ENCODE results near the gene BMPR1B.

BMPR1B gene

GRCh38 chr4:94757192-94758140 lies at the start of gene BMPR1B:
Gene BMPR1B, plus strand, starts transcription at chr4:94757955. Its CDS starts 346,470 bp downstream, at chr4:95104425.
- DNase-seq, result peak; percentile 4

- no peak for DNase-seq
Observed at GRCh38 chr4:94711635-94712034, 46.1 kb upstream of the BMPR1B start.

GRCh38 chr4:94714365-94715160 lies 43.2 kb upstream of the BMPR1B start:
- no peak for DNase-seq

- no peak for DNase-seq
Observed at GRCh38 chr4:94715726-94716125, 42.0 kb upstream of the BMPR1B start.

- no peak for DNase-seq
Observed at GRCh38 chr4:94721310-94721709, 36.4 kb upstream of the BMPR1B start.

GRCh38 chr4:94722270-94722669 lies 35.5 kb upstream of the BMPR1B start:
- DNase-seq, result no peak

- DNase-seq, result no peak
Observed at GRCh38 chr4:94722748-94723147, 35.0 kb upstream of the BMPR1B start.

GRCh38 chr4:94724016-94724790 lies 33.6 kb upstream of the BMPR1B start:
- no peak for DNase-seq

GRCh38 chr4:94726524-94727123 lies 31.1 kb upstream of the BMPR1B start:
- no peak for DNase-seq

- DNase-seq, result no peak
Observed at GRCh38 chr4:94728056-94728766, 29.5 kb upstream of the BMPR1B start.

GRCh38 chr4:94732358-94732698 lies 25.4 kb upstream of the BMPR1B start:
- no peak for DNase-seq

- DNase-seq, result no peak
Observed at GRCh38 chr4:94739741-94740140, 18.0 kb upstream of the BMPR1B start.

- no peak for DNase-seq
Observed at GRCh38 chr4:94741304-94741703, 16.5 kb upstream of the BMPR1B start.

- DNase-seq, result no peak
Observed at GRCh38 chr4:94743838-94744237, 13.9 kb upstream of the BMPR1B start.

GRCh38 chr4:94744850-94745249 lies 12.9 kb upstream of the BMPR1B start:
- DNase-seq, result no peak

- DNase-seq, result no peak
Observed at GRCh38 chr4:94746746-94747145, 11.0 kb upstream of the BMPR1B start.

- no peak for DNase-seq
Observed at GRCh38 chr4:94758141-94758699, 465 bp downstream of the BMPR1B start.

- no peak for DNase-seq
Observed at GRCh38 chr4:94758700-94759399, 1.1 kb downstream of the BMPR1B start.

- no peak for DNase-seq
Observed at GRCh38 chr4:94759767-94760211, 2.0 kb downstream of the BMPR1B start.

- DNase-seq, result no peak
Observed at GRCh38 chr4:94762326-94762725, 4.6 kb downstream of the BMPR1B start.

- DNase-seq, result no peak
Observed at GRCh38 chr4:94763005-94763404, 5.2 kb downstream of the BMPR1B start.

Measured in NCI-H1105 (cell line).